Measurements from ENCODE around the gene PRELID1.
"Not testable (repeated sequence)": the region's sequence is repeated elsewhere in the genome, so short reads cannot be mapped to it uniquely, and the experiment has no call there.

The PRELID1 gene

DNA sequence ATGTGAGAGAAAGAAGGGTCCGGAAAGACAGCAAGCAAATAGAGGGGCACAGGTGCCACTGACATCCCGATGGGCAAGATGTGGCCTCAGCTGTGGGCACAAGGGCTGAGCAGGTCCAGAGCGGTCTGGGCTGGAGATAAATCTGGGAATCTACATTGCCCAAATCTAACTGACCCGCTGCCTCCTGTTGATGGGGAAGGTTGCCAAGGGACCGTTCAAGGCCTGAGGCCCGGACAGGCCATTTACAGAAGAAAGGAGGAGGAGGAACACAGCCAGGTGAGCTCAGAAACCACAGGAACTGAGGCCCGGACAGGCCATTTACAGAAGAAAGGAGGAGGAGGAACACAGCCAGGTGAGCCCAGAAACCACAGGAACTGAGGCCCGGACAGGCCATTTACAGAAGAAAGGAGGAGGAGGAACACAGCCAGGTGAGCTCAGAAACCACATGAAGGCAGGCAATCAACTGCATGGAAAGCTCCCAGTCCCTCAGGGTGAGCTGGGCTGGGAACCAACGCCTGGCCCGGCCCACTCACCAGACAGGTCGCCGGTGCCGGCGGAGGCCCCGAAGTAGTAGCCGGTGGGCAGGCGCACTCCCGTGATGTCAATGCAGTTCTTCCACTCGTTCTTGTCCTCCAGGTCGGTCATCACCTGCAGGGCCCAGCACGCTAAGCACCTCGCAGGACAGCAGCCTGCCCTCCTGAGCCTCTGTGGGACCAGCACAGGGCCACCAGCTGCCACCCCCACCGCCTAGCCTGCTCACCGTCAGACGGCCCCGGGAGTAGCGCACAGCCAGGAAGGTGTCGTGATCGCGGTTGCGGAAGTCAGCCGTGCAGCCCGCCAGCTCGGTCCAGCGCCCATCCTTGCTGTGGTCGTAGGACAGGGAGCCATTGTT lies 33.2 kb downstream of the PRELID1 start:
- ChIA-PET POLR2A (no interaction called here), CTCF (interaction anchor here (1.0 to 2.1 kb wide), 7 partner anchors 10 to 223 kb away, joined by 3 to 11 read pairs (median 3); partner anchors contain the start of genes PRELID1 and RAB24)
- no peak for TF ChIP-seq CTCF (IDR thresholded peaks at IDR 0.05; ENCODE audit: control extremely low read depth, extremely low read depth, low read depth, missing control alignments)
- no peak for DNase-seq (ENCODE audit: extremely low spot score)

- POLR2A ChIA-PET, result no interaction called here
- CTCF ChIA-PET, result interaction anchor here (1.0 to 1.8 kb wide), 5 partner anchors 20 to 678 kb away, joined by 3 to 6 read pairs (median 3); no protein-coding TSS in a partner anchor
- DNase-seq (ENCODE audit: extremely low spot score), result no peak
- TF ChIP-seq CTCF (IDR thresholded peaks at IDR 0.05; ENCODE audit: control extremely low read depth, extremely low read depth, low read depth, missing control alignments), result no peak
Measured at GRCh38 chr5:177338251-177339106, 34.9 kb downstream of the PRELID1 start.

DNA sequence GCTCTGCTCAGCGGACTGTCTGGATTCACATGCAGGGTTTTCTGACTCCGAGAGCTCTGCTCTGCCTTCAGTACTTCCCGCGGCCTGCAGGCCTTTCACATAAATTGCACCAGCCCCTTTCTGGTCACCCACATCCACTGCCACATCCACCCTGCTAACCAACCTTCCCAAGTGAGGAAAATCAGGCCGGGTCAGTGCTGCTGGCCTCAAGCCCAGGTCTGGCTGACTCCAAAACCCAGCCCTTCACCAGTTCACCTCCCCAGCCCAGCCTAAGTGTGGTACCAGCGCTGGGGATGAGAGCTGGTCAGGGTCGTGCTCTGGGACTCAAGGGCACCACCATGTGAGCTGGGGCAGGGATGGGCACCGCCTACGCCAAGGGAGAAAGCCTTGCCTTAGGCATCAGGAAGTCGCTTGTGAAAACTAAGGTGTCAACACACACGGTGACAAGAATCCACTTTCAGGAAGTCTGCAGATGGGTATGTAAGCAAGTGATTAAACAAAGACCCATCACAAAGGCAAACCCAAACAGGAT lies 35.6 kb downstream of the PRELID1 start:
- CTCF ChIA-PET, result interaction anchor here (1.0 to 1.8 kb wide), 5 partner anchors 21 to 679 kb away, joined by 3 to 6 read pairs (median 3); no protein-coding TSS in a partner anchor
- no peak for TF ChIP-seq CTCF (IDR thresholded peaks at IDR 0.05; ENCODE audit: control extremely low read depth, extremely low read depth, low read depth, missing control alignments)

GRCh38 chr5:177343000-177343399 lies 39.4 kb downstream of the PRELID1 start:
- CTCF ChIA-PET, result interaction anchor here (1.3 to 2.4 kb wide), 2 partner anchors 39 to 61 kb away, joined by 3 to 6 read pairs; partner anchors contain the start of genes PRELID1 and RAB24
- DNase-seq (ENCODE audit: extremely low spot score); POLR2A ChIA-PET: not testable (repeated sequence)

More for the DNA sequence above, 35.6 kb downstream of the PRELID1 start:
- no peak for DNase-seq (ENCODE audit: extremely low spot score)
- POLR2A ChIA-PET, result no interaction called here

- ChIA-PET CTCF (interaction anchor here (1.0 to 2.4 kb wide), 3 partner anchors 17 to 61 kb away, joined by 3 to 6 read pairs (median 4); no protein-coding TSS in a partner anchor), POLR2A (no interaction called here)
- DNase-seq (ENCODE audit: extremely low spot score), result no peak
- no peak for TF ChIP-seq CTCF (IDR thresholded peaks at IDR 0.05; ENCODE audit: control extremely low read depth, extremely low read depth, low read depth, missing control alignments)
Measured at GRCh38 chr5:177343777-177344176, 40.2 kb downstream of the PRELID1 start.

GRCh38 chr5:177344891-177345290 lies 41.3 kb downstream of the PRELID1 start:
- TF ChIP-seq CTCF (IDR thresholded peaks at IDR 0.05; ENCODE audit: control extremely low read depth, extremely low read depth, low read depth, missing control alignments), result no peak
- no peak for DNase-seq (ENCODE audit: extremely low spot score)
- CTCF ChIA-PET, result interaction anchor here (1.0 to 1.3 kb wide), 2 partner anchors 25 to 36 kb away, joined by 3 read pairs; no protein-coding TSS in a partner anchor
- POLR2A ChIA-PET, result no interaction called here

Data from GM10248 (cell line).